HepG2 (cell line): Measurements from ENCODE around the gene PEMT. TPM values are rescaled to one million over a fixed set of nuclear protein-coding genes. Genes with fewer than 3 reads are reported as not detected.

ENCODE experiments used
- FOXA1 ChIP-seq, 2 experiments: fragments of 450-650 bp in 1 of 2; sonication (generic) in 1 of 2; formaldehyde crosslinking in 1 of 2; IDR thresholded peaks; 2 replicates each; pipeline versions ENCODE4 v1.4.0 to v1.6.1; 2016 to 2020; ENCODE audit warnings: missing genetic modification reagents in 1 of 2
- MAFK ChIP-seq, 2 experiments: IDR thresholded peaks in 1 of 2; conservative IDR thresholded peaks in 1 of 2; 2 replicates each; pipeline ENCODE4 v1.6.1; 2011; ENCODE audit warnings: improper control_type of control experiment in 2 of 2, low read length in 2 of 2
- MXD4 ChIP-seq: IDR thresholded peaks from 2 replicates; pipeline ENCODE4 v1.6.1; 2016; ENCODE audit warnings: mild to moderate bottlenecking, missing biosample characterization, missing genetic modification reagents
- SMYD3 ChIP-seq: sonication (generic); formaldehyde crosslinking; IDR thresholded peaks from 2 replicates; pipeline ENCODE4 v1.8.1; 2023; ENCODE audit warnings: mild to moderate bottlenecking, missing genetic modification reagents
- TCF7 ChIP-seq: sonication (generic); IDR thresholded peaks from 2 replicates; pipeline ENCODE4 v1.6.1; 2016; ENCODE audit warnings: antibody characterized with exemption, low read depth
- THRA ChIP-seq: sonication (generic); formaldehyde crosslinking; IDR thresholded peaks from 2 replicates; pipeline ENCODE4 v1.4.0; 2020; ENCODE audit warnings: missing genetic modification reagents, borderline replicate concordance
- YY1 ChIP-seq: IDR thresholded peaks from 2 replicates; pipeline ENCODE4 v1.6.1; 2011; ENCODE audit warnings: low read length, low read depth, moderate library complexity, mild to moderate bottlenecking; ENCODE audit not compliant: insufficient read depth, insufficient replicate concordance
- ZBTB40 ChIP-seq, 2 experiments: fragments of 450-650 bp in 1 of 2; sonication (generic) in 1 of 2; formaldehyde crosslinking in 1 of 2; IDR thresholded peaks; 2 replicates each; pipeline versions ENCODE4 v1.6.1 to v1.8.0; 2016 to 2022; ENCODE audit warnings: antibody characterized with exemption in 1 of 2, mild to moderate bottlenecking in 1 of 2, missing genetic modification reagents in 1 of 2
- ZBTB7B ChIP-seq: sonication (generic); formaldehyde crosslinking; IDR thresholded peaks from 2 replicates; pipeline ENCODE4 v1.4.0; 2020; ENCODE audit warnings: missing genetic modification reagents
- ZNF282 ChIP-seq: fragments of 450-650 bp; IDR thresholded peaks from 2 replicates; pipeline ENCODE4 v1.6.1; 2018; ENCODE audit not compliant: partially characterized antibody
- ZNF512B ChIP-seq: sonication (generic); formaldehyde crosslinking; IDR thresholded peaks from 2 replicates; pipeline ENCODE4 v1.5.1; 2020; ENCODE audit warnings: missing genetic modification reagents, mild to moderate bottlenecking, borderline replicate concordance
- ZNF564 ChIP-seq: sonication (generic); formaldehyde crosslinking; IDR thresholded peaks from 2 replicates; pipeline ENCODE4 v1.8.1; 2023; ENCODE audit warnings: mild to moderate bottlenecking, missing genetic modification reagents
- ZNF749 ChIP-seq: sonication (generic); formaldehyde crosslinking; IDR thresholded peaks from 2 replicates; pipeline ENCODE4 v1.8.0; 2022; ENCODE audit warnings: mild to moderate bottlenecking, missing genetic modification reagents, moderate library complexity, borderline replicate concordance
- polyA plus RNA-seq, 8 experiments: library from polyadenylated mRNA; depleted of rRNA in 3 of 8; stranded (reverse) in 7 of 8; unstranded in 1 of 8; fragments of >200 nt; fragmentation: Illumina TruSeq in 4 of 8; extraction: Trizol in 4 of 8; gene quantifications; 2 replicates each; pipeline versions ENCODE4 v1.2.1 to v1.2.3, GENCODE V29; 2011 to 2016; ENCODE audit warnings: low read depth in 4 of 8, missing spikeins in 1 of 8, mixed read lengths in 1 of 8; ENCODE audit not compliant: insufficient read depth in 1 of 8
- total RNA-seq, 5 experiments: library from RNA; depleted of rRNA; stranded (reverse); fragments of >200 nt; fragmentation: Illumina TruSeq; extraction: Trizol; gene quantifications; 2 replicates each; pipeline ENCODE4 v1.2.3, GENCODE V29; 2016; ENCODE audit warnings: low read depth in 1 of 5

The PEMT gene
- total and polyA plus RNA-seq, 2 of the 13 experiments (the other 11 are each of a cell fraction or from before 2014, with no cell fraction given), result 31.7 to 43.6 TPM

GRCh38 chr17:17538417-17539391, 52.8 kb downstream of the PEMT start (continued):
- peak; percentile 90 for TF ChIP-seq TCF7
- TF ChIP-seq ZNF749 (CRISPR knock-in tag), result peak; percentile 47; the same call in 1 of the 2 replicates
- TF ChIP-seq ZNF512B (CRISPR knock-in tag), result no peak
- TF ChIP-seq YY1, result peak; percentile 22
- TF ChIP-seq ZNF564 (CRISPR knock-in tag), result no peak
- no peak for TF ChIP-seq ZNF282
- peak; percentile 87 for TF ChIP-seq THRA (CRISPR knock-in tag)
- peak; percentile 65; the same call in 1 of the 2 replicates for TF ChIP-seq MXD4 (CRISPR knock-in tag)
- peak; percentile 88 for TF ChIP-seq SMYD3 (CRISPR knock-in tag)
- 0 out of 2 replicates have a peak, but pooled peaks have one; percentile 15 for TF ChIP-seq ZBTB7B (CRISPR knock-in tag)
- TF ChIP-seq ZBTB40 (IDR thresholded peaks at IDR 0.05), result no peak
- TF ChIP-seq ZBTB40 (CRISPR knock-in tag; IDR thresholded peaks at IDR 0.05), result no peak; the same call in 1 of the 2 replicates
- peak; percentile 93 for TF ChIP-seq FOXA1 (IDR thresholded peaks at IDR 0.05)
- TF ChIP-seq FOXA1 (CRISPR knock-in tag; IDR thresholded peaks at IDR 0.05), result peak; percentile 97
- TF ChIP-seq MAFK (conservative IDR thresholded peaks at IDR 0.05 in 1 of 2, IDR thresholded peaks at IDR 0.05 in 1 of 2; ENCODE audit: low read length in 2 of 2), result peak; percentile 91 to 92
